ENCODE results near the gene LUZP1. TPM values are rescaled to one million over a fixed set of nuclear protein-coding genes. Genes with fewer than 3 reads are reported as not detected.

Gene LUZP1
- total and polyA plus RNA-seq, 10 of the 15 experiments (the other 5 are each of a cell fraction or from before 2014, with no cell fraction given), result 11.3 to 28.2 (median 17.3) TPM

GRCh38 chr1:23178414-23178813 lies 9.8 kb upstream of the LUZP1 start (continued):
- TF ChIP-seq ZNF592 (IDR thresholded peaks at IDR 0.05) (no peak), EZH2 (IDR thresholded peaks at IDR 0.05; ENCODE audit: borderline replicate concordance, control insufficient read depth, low read depth, low read length) (no peak), IKZF1 (conservative IDR thresholded peaks at IDR 0.05) (no peak), TBL1XR1 (IDR thresholded peaks at IDR 0.05; ENCODE audit: low read depth, low read length) (no peak)

GRCh38 chr1:23177438-23178380 lies 9.1 kb upstream of the LUZP1 start:
- H3K79me2 ChIP-seq (ENCODE audit: control insufficient read depth, insufficient read depth, low read length), result no peaks in the 10 kb centered on the region
- H3K9ac ChIP-seq (ENCODE audit: control insufficient read depth, insufficient read depth, low read length), result peak overlapping the region; percentile 80
- DNase-seq (ENCODE audit: low read depth, low spot score) (peak; percentile 46), FAIRE-seq (no peak), ATAC-seq (peak; percentile 94)
- CTCF ChIA-PET, result interaction anchor here (0.7 to 22.0 kb wide), 6 partner anchors 8 to 213 kb away, joined by 3 to 961 read pairs (median 4); no protein-coding TSS in a partner anchor
- BruUV-seq (replicated peaks), result no TSS peak
- 6% methylated on average over 57 of the region's 62 CpGs for WGBS (ENCODE audit: insufficient coverage, insufficient replicate concordance, low lambda C conversion rate, missing lambda C conversion rate)
- in situ Hi-C loops (cut with MboI) (no loop called here), intact Hi-C loops (cut with micrococcal nuclease; ENCODE audit: unreplicated experiment) (no loop called here)
- peak overlapping the region; percentile 47 for H3K27ac ChIP-seq (ENCODE audit: control insufficient read depth, insufficient read depth)
- POLR2A ChIA-PET, result interaction anchor here (0.8 to 1.7 kb wide), 3 partner anchors 11 to 78 kb away, joined by 3 to 5 read pairs (median 4); no protein-coding TSS in a partner anchor
- SMC1A ChIA-PET (ENCODE audit: uncharacterized antibody, unreplicated experiment), result interaction anchor here (0.7 to 15.5 kb wide), 10 partner anchors 8 to 152 kb away, joined by 3 to 199 read pairs (median 3); no protein-coding TSS in a partner anchor
- H3K4me2 ChIP-seq (ENCODE audit: control insufficient read depth, insufficient read depth), result peak overlapping the region; percentile 96
- peak overlapping the region; percentile 62 for H3K4me3 ChIP-seq
- no peaks in the 10 kb centered on the region for H3K36me3 ChIP-seq (ENCODE audit: control insufficient read depth in 2 of 2, insufficient read depth in 2 of 2, low read length in 1 of 2)
- H2AFZ ChIP-seq (ENCODE audit: control insufficient read depth, low read depth, low read length), result peak overlapping the region; percentile 90
- peaks cover 19% of the 10 kb centered on the region for H3K4me1 ChIP-seq (ENCODE audit: control insufficient read depth, insufficient read depth, low read length)
- H4K20me1 ChIP-seq (ENCODE audit: control insufficient read depth, insufficient read depth), result no peaks in the 10 kb centered on the region
- H3K9me3 ChIP-seq (replicated peaks; ENCODE audit: control insufficient read depth, insufficient read depth, low read length), result no peaks in the 10 kb centered on the region
- no peaks in the 10 kb centered on the region for H3K27me3 ChIP-seq (replicated peaks in 1 of 2; ENCODE audit: control insufficient read depth in 2 of 2, insufficient read depth in 2 of 2, low read length in 1 of 2)
- RAD21 ChIA-PET (ENCODE audit: unreplicated experiment), result interaction anchor here (0.7 to 5.5 kb wide), 8 partner anchors 8 to 167 kb away, joined by 3 to 71 read pairs (median 4); partner anchors contain the start of genes HNRNPR and LUZP1
- no peak for TF ChIP-seq RAD21 (IDR thresholded peaks at IDR 0.05; ENCODE audit: insufficient read depth, low read depth, low read length)
- TF ChIP-seq JUNB (IDR thresholded peaks at IDR 0.05), result no peak
- 0 out of 2 replicates have a peak, but pooled peaks have one; percentile 22 for TF ChIP-seq NBN (IDR thresholded peaks at IDR 0.05)
- TF ChIP-seq MXI1 (IDR thresholded peaks at IDR 0.05; ENCODE audit: low read depth, low read length), result peak; percentile 56; the same call in 1 of the 2 replicates
- no peak for TF ChIP-seq ETV6 (conservative IDR thresholded peaks at IDR 0.05 in 1 of 2, IDR thresholded peaks at IDR 0.05 in 1 of 2; ENCODE audit: borderline replicate concordance in 1 of 2, low read depth in 1 of 2)
- no peak for TF ChIP-seq TCF12 (IDR thresholded peaks at IDR 0.05; ENCODE audit: low read depth, low read length)
- TF ChIP-seq SPI1 (IDR thresholded peaks at IDR 0.05; ENCODE audit: borderline replicate concordance, insufficient read depth, low read depth, low read length), result no peak
- TF ChIP-seq, protein P1, sequence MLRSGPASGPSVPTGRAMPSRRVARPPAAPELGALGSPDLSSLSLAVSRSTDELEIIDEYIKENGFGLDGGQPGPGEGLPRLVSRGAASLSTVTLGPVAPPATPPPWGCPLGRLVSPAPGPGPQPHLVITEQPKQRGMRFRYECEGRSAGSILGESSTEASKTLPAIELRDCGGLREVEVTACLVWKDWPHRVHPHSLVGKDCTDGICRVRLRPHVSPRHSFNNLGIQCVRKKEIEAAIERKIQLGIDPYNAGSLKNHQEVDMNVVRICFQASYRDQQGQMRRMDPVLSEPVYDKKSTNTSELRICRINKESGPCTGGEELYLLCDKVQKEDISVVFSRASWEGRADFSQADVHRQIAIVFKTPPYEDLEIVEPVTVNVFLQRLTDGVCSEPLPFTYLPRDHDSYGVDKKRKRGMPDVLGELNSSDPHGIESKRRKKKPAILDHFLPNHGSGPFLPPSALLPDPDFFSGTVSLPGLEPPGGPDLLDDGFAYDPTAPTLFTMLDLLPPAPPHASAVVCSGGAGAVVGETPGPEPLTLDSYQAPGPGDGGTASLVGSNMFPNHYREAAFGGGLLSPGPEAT (IDR thresholded peaks at IDR 0.05; ENCODE audit: low read depth), result peak; percentile 37; the same call in 1 of the 2 replicates
- 0 out of 2 replicates have a peak, but pooled peaks have one; percentile 48 for TF ChIP-seq NR2F1 (conservative IDR thresholded peaks at IDR 0.05)
- peak in 1 of 2 experiments; percentile 53; a peak in 1 of 3 replicates for TF ChIP-seq EGR1 (IDR thresholded peaks at IDR 0.05; ENCODE audit: borderline replicate concordance in 1 of 2, low read depth in 2 of 2, low read length in 2 of 2)
- TF ChIP-seq BRCA1 (IDR thresholded peaks at IDR 0.05; ENCODE audit: low read depth, low read length), result no peak

Data from GM12878 (cell line).